ENCODE results near the gene KLC4. TPM values are rescaled to one million over a fixed set of nuclear protein-coding genes. Genes with fewer than 3 reads are reported as not detected.
"Not testable (repeated sequence)": the region's sequence is repeated elsewhere in the genome, so short reads cannot be mapped to it uniquely, and the experiment has no call there.

KLC4 gene
- total RNA-seq, 2 donors from 2014 or later: 98.8 to 101 TPM

DNA sequence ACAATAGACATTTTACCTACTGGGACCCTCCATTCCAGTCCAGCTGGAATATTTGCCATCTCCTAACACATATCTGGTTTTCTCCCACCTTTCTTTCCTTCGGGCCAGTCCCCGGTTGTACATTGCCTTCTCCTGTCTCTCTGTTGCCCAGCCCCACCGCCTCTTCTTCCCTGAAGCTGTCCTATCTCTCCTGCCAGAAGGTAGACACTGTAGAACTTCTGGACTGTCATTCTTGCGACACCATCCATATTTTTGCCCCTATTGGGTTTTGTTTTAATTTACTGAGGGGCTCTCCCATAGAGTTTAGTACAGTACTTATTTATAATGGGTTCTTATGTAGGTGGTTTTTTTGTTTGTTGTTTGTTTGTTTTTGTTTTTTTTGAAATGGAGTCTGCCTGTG, 21.6 kb downstream of the KLC4 start:
- no peak for DNase-seq
- H3K9me3 ChIP-seq: no peaks in the 10 kb centered on the region
- intact Hi-C loops (cut with DNase I): no loop called here
- H3K27ac ChIP-seq: no peak overlapping the region
- H3K4me1 ChIP-seq: no peaks in the 10 kb centered on the region
- TF ChIP-seq CTCF (IDR thresholded peaks at IDR 0.05): no peak
- peaks cover 4% of the 10 kb centered on the region for H3K27me3 ChIP-seq
- H3K9ac ChIP-seq (ENCODE audit: low read depth in 2 of 2, low read length in 2 of 2): no peak overlapping the region
- no peak overlapping the region for H3K4me3 ChIP-seq
- no peaks in the 10 kb centered on the region for H3K36me3 ChIP-seq

- intact Hi-C loops (cut with DNase I); H3K36me3 ChIP-seq; H3K9ac ChIP-seq (ENCODE audit: low read depth in 2 of 2, low read length in 2 of 2); H3K4me3 ChIP-seq; H3K4me1 ChIP-seq; H3K27me3 ChIP-seq; DNase-seq; H3K27ac ChIP-seq; H3K9me3 ChIP-seq: not testable (repeated sequence)
Measured at GRCh38 chr6:43081922-43082321, 22.5 kb downstream of the KLC4 start.

GRCh38 chr6:43082806-43083655, 23.6 kb downstream of the KLC4 start:
- TF ChIP-seq CTCF (IDR thresholded peaks at IDR 0.05): no peak
- no peaks in the 10 kb centered on the region for H3K4me1 ChIP-seq
- intact Hi-C loops (cut with DNase I): no loop called here
- no peak overlapping the region for H3K27ac ChIP-seq
- no peak overlapping the region for H3K4me3 ChIP-seq
- H3K36me3 ChIP-seq: no peaks in the 10 kb centered on the region
- H3K9ac ChIP-seq (ENCODE audit: low read depth in 2 of 2, low read length in 2 of 2): no peak overlapping the region
- no peak for DNase-seq
- H3K9me3 ChIP-seq: no peaks in the 10 kb centered on the region
- no peaks in the 10 kb centered on the region for H3K27me3 ChIP-seq

DNA sequence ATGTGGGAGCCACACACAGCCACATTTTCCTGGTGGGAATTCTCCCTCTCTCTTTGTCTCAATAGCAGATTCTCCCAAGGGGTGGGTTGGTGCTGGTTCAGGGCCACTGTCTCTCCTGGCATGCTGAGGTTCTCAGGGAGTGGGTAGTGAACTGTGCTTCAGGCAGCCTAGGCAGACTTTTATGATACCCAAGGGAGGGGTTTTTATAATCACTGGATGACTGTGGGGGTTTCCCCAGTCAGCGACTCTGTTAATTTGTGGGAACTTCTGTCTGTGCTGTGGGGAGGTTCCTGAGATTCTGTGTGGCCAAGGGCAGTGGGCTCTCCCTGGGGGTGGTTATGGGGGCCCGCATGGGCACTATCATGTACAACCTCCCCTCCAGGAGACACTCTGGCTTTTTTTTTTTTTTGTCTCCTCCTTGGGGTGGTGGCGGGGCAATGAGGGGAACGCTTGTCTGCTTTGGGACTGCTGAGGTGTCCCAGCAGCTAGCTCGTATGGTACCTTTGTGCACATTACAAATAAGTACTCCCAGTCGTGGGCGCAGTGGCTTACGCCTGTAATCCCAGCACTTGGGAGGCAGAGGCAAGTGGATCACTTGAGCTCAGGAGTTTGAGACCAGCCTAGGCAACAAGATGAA, 26.7 kb downstream of the KLC4 start:
- no peak for TF ChIP-seq CTCF (IDR thresholded peaks at IDR 0.05)
- Histone ChIP-seq H3K27me3 (no peaks in the 10 kb centered on the region), H3K4me3 (no peak overlapping the region), H3K27ac (no peak overlapping the region), H3K9me3 (no peaks in the 10 kb centered on the region), H3K9ac (ENCODE audit: low read depth in 2 of 2, low read length in 2 of 2) (no peak overlapping the region), H3K4me1 (no peaks in the 10 kb centered on the region), H3K36me3 (no peaks in the 10 kb centered on the region)
- intact Hi-C loops (cut with DNase I): no loop called here
- no peak for DNase-seq

GRCh38 chr6:43088654-43089056, 29.2 kb downstream of the KLC4 start:
- Histone ChIP-seq H3K27ac (no peak overlapping the region), H3K9me3 (no peaks in the 10 kb centered on the region), H3K27me3 (no peaks in the 10 kb centered on the region), H3K4me3 (no peak overlapping the region), H3K9ac (ENCODE audit: low read depth in 2 of 2, low read length in 2 of 2) (no peak overlapping the region), H3K4me1 (no peaks in the 10 kb centered on the region), H3K36me3 (no peaks in the 10 kb centered on the region)
- intact Hi-C loops (cut with DNase I): no loop called here
- TF ChIP-seq CTCF (IDR thresholded peaks at IDR 0.05): no peak
- DNase-seq: no peak

- no peak overlapping the region for H3K4me3 ChIP-seq
- no peaks in the 10 kb centered on the region for H3K4me1 ChIP-seq
- no peaks in the 10 kb centered on the region for H3K36me3 ChIP-seq
- H3K9ac ChIP-seq (ENCODE audit: low read depth in 2 of 2, low read length in 2 of 2): no peak overlapping the region
- DNase-seq: no peak
- TF ChIP-seq CTCF (IDR thresholded peaks at IDR 0.05): no peak
- H3K27me3 ChIP-seq: no peaks in the 10 kb centered on the region
- intact Hi-C loops (cut with DNase I): no loop called here
- no peak overlapping the region for H3K27ac ChIP-seq
- no peaks in the 10 kb centered on the region for H3K9me3 ChIP-seq
Measured at GRCh38 chr6:43089467-43089866, 30.0 kb downstream of the KLC4 start.

All from colonic mucosa (tissue), 4 donors.